Heart left ventricle (tissue), 16 donors: ENCODE data around the gene IFI27L2. TPM values are rescaled to one million over a fixed set of nuclear protein-coding genes. Genes with fewer than 3 reads are reported as not detected.
A peak's percentile ranks its signal among the peaks of the same experiment; 100 is the strongest.
"Not testable (repeated sequence)": the region's sequence is repeated elsewhere in the genome, so short reads cannot be mapped to it uniquely, and the experiment has no call there.

Source experiments
- ATAC-seq, 4 donors: fragments of 200-7000 bp; cut with Tn5 transposase; one replicate each; pipeline ENCODE4 v1.9.1; 2020 to 2022; ENCODE audit warnings: moderate library complexity in 4 of 4, mild to moderate bottlenecking in 3 of 4, moderate number of reproducible peaks in 1 of 4
- DNase-seq, 5 donors: peaks; one replicate each; pipeline ENCODE4 v3.0.0-alpha.2; 2020
- H3K27ac ChIP-seq, 12 donors: fragments of 200-600 bp; sonication (generic) in 4 of 12; one replicate each; pipeline versions ENCODE4 v1.5.0 to v1.8.0; 2016 to 2022; ENCODE audit warnings: mild to moderate bottlenecking in 2 of 12
- H3K27me3 ChIP-seq, 9 donors: fragments of 200-600 bp; sonication (generic) in 2 of 9; one replicate each; pipeline versions ENCODE4 v1.5.1 to v1.8.0; 2016 to 2022; ENCODE audit warnings: mild to moderate bottlenecking in 3 of 9
- H3K36me3 ChIP-seq, 9 donors: fragments of 200-600 bp; sonication (generic) in 2 of 9; one replicate each; pipeline versions ENCODE4 v1.5.0 to v1.8.0; 2018 to 2022; ENCODE audit warnings: mild to moderate bottlenecking in 2 of 9
- H3K4me1 ChIP-seq, 12 donors: fragments of 200-600 bp; sonication (generic) in 4 of 12; one replicate each; pipeline versions ENCODE4 v1.5.0 to v1.8.0; 2016 to 2022; ENCODE audit warnings: mild to moderate bottlenecking in 3 of 12
- H3K4me3 ChIP-seq, 12 donors: fragments of 200-600 bp; sonication (generic) in 4 of 12; one replicate each; pipeline versions ENCODE4 v1.5.0 to v1.8.0; 2017 to 2022; ENCODE audit warnings: mild to moderate bottlenecking in 9 of 12, moderate library complexity in 4 of 12
- H3K9me3 ChIP-seq, 12 donors: fragments of 200-600 bp; sonication (generic) in 4 of 12; one replicate each; pipeline versions ENCODE4 v1.5.0 to v1.8.0; 2016 to 2022; ENCODE audit warnings: mild to moderate bottlenecking in 1 of 12
- CTCF ChIP-seq, 12 donors: fragments of 200-600 bp; sonication (generic) in 4 of 12; IDR thresholded peaks; one replicate each; pipeline versions ENCODE4 v1.5.0 to v1.8.0; 2018 to 2022; ENCODE audit warnings: antibody characterized with exemption in 12 of 12, mild to moderate bottlenecking in 5 of 12
- POLR2A ChIP-seq, 2 donors: fragments of 450-650 bp; IDR thresholded peaks; one replicate each; pipeline ENCODE4 v1.6.1; 2017; ENCODE audit warnings: antibody characterized with exemption in 2 of 2, mild to moderate bottlenecking in 2 of 2, moderate library complexity in 2 of 2
- WGBS, 4 donors: extraction: QIAGEN DNeasy Blood & Tissue Kit in 2 of 4; methylation state at CpG; one replicate each; pipeline versions ENCODE4 v1.1.5 to v1.1.7; 2013 to 2018; 5-methylcytosine and 5-hydroxymethylcytosine counted together
- intact Hi-C, 10 donors: fragments of 100-400 bp; cut with DNase I; formaldehyde crosslinking; loops; one replicate each; pipeline versions ENCODE4 v1.11.1 to v1.14.2; 2022
- polyA plus RNA-seq, 2 donors: library from polyadenylated mRNA; stranded (reverse); fragments of 200-250 nt; gene quantifications; one replicate each; pipeline ENCODE4 v1.2.3, GENCODE V29; 2013
- total RNA-seq, 9 donors: library from RNA; depleted of rRNA in 2 of 9; stranded (reverse); fragments of >200 nt in 2 of 9; fragmentation: NEBNext Ultra II Directional in 3 of 9; extraction: Animal tissue kit (Norgen Biotek cat#: 25700) in 3 of 9; gene quantifications; one replicate each; pipeline versions ENCODE4 v1.1.0 to v1.2.4, GENCODE V29; 2016 to 2023
- donor health status: ischemic (EF 13 %, LVEDD 7.1; RV severe dilation, severe dysfunction).
- donor health status: healthy with polysubstance abuse.
- donor health status: DM: no; HTN: yes; CAD: no.
- donor health status: DM: no; HTN: no; CAD: no.
- donor health status: ischemic (EF 25% LVEDD 6.9; RV normal size, moderate dysfunction).
- donor health status: ischemic (EF 25% LVEDD 5.7; RV mildly dilated, moderate dysfunction).
- donor health status: healthy.
- donor health status: DM: yes; HTN: yes; CAD: no.
- donor health status: ischemic (EF 35%, LVEDD 5.7; RV mildly dilated, moderate dysfunction).
- donor health status: nonischemic (EF 11% LVEDD 7.7; RV severe dilation, severe dysfunction).
- donor health status: DM: yes; HTN: yes; CAD: no.
- donor health status: PGD.
- donor health status: ischemic (EF 29% LVEDD 5.4; RV normal size, mild dysfunction).
- donor health status: nonischemic (EF 23%, LVEDD 6.1; RV moderate dilation, normal function).

Gene IFI27L2
- total and polyA plus RNA-seq, 11 donors = 44.8 to 102 (median 61.8) TPM

GRCh38 chr14:94157197-94157596 lies 27.8 kb upstream of the IFI27L2 start:
- H3K36me3 ChIP-seq = no peaks in the 10 kb centered on the region
- ATAC-seq (peak; percentile 38 to 86 (median 70)), DNase-seq (no peak)
- TF ChIP-seq CTCF (IDR thresholded peaks at IDR 0.05) (no peak), POLR2A (IDR thresholded peaks at IDR 0.05) (no peak)
- intact Hi-C loops = no loop called here
- peaks cover 0 to 13% (median 0%) of the 10 kb centered on the region in 9 donors for H3K27me3 ChIP-seq
- no peak overlapping the region for H3K27ac ChIP-seq
- no peak overlapping the region for H3K4me3 ChIP-seq
- peaks cover 0 to 12% (median 3%) of the 10 kb centered on the region in 12 donors for H3K4me1 ChIP-seq
- H3K9me3 ChIP-seq = no peaks in the 10 kb centered on the region

GRCh38 chr14:94156143-94156542 lies 26.7 kb upstream of the IFI27L2 start:
- WGBS, 4 donors = 89 to 100% (median 95%) methylated on average over 1 of the region's 1 CpG
- H3K4me1 ChIP-seq, intact Hi-C loops, H3K27ac ChIP-seq, ATAC-seq, H3K9me3 ChIP-seq, DNase-seq, H3K36me3 ChIP-seq, H3K4me3 ChIP-seq: not testable (repeated sequence)
- H3K27me3 ChIP-seq = peaks cover 0 to 14% (median 0%) of the 10 kb centered on the region in 9 donors

- Histone ChIP-seq H3K27me3 (peaks cover 0 to 14% (median 0%) of the 10 kb centered on the region in 9 donors), H3K27ac (no peak overlapping the region), H3K36me3 (no peaks in the 10 kb centered on the region), H3K4me3 (no peak overlapping the region), H3K9me3 (no peaks in the 10 kb centered on the region), H3K4me1 (peaks cover 0 to 3% (median 0%) of the 10 kb centered on the region in 12 donors)
- intact Hi-C loops = no loop called here
- DNase-seq (no peak), ATAC-seq (no peak)
- TF ChIP-seq POLR2A (IDR thresholded peaks at IDR 0.05) = no peak
- no peak for TF ChIP-seq CTCF (IDR thresholded peaks at IDR 0.05)
- 87 to 91% (median 88%) methylated on average over 6 of the region's 6 CpGs for WGBS, 4 donors
Measured at GRCh38 chr14:94153750-94154342, 24.4 kb upstream of the IFI27L2 start.

- no peak for ATAC-seq
- Histone ChIP-seq H3K27me3 (peaks cover 0 to 14% (median 0%) of the 10 kb centered on the region in 9 donors), H3K27ac (no peak overlapping the region), H3K4me1 (peaks cover 0 to 3% (median 0%) of the 10 kb centered on the region in 12 donors), H3K4me3 (no peak overlapping the region), H3K9me3 (no peaks in the 10 kb centered on the region), H3K36me3 (no peaks in the 10 kb centered on the region)
- intact Hi-C loops = no loop called here
- TF ChIP-seq CTCF (IDR thresholded peaks at IDR 0.05) = no peak
- no peak for TF ChIP-seq POLR2A (IDR thresholded peaks at IDR 0.05)
- 78 to 92% (median 85%) methylated on average over 1 of the region's 1 CpG for WGBS, 4 donors
- DNase-seq = no peak
Measured at GRCh38 chr14:94152676-94153075, 23.3 kb upstream of the IFI27L2 start.
